HG03159 (cell line): ENCODE results near the gene MYG1.

Source experiments
- ATAC-seq: cut with Tn5 transposase; IDR thresholded peaks from one replicate; pipeline ENCODE4 v1.9.1; 2021; ENCODE audit warnings: mild to moderate bottlenecking, moderate library complexity; ENCODE audit not compliant: unreplicated experiment

MYG1 gene, protein sequence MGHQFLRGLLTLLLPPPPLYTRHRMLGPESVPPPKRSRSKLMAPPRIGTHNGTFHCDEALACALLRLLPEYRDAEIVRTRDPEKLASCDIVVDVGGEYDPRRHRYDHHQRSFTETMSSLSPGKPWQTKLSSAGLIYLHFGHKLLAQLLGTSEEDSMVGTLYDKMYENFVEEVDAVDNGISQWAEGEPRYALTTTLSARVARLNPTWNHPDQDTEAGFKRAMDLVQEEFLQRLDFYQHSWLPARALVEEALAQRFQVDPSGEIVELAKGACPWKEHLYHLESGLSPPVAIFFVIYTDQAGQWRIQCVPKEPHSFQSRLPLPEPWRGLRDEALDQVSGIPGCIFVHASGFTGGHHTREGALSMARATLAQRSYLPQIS

DNA sequence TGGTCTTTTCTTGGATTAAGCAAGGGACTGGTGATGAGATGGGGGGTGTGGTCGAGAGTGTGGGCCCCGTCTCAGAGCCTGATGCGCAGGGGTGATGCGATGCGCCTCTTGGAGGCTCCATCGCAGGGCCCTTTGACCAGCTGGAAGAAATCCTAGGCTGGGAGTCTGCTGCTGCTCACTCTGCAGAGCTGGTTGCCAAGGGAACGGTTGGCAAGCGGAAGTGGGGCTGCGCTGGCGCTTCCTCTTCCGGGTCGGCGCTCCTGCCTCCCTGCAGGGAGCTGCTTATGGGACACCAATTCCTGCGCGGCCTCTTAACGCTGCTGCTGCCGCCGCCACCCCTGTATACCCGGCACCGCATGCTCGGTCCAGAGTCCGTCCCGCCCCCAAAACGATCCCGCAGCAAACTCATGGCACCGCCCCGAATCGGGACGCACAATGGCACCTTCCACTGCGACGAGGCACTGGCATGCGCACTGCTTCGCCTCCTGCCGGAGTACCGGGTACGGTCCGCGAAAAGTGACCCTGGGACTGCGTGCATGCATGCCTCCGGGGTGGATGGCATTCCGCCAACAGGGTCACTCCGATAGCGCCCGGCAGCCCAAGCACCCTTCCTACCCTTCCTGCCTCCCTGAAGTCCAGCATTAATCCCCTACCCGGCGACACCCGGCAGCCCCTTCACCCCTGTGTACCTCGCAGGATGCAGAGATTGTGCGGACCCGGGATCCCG is at the start of gene MYG1:
TSS of gene MYG1 (plus strand) at position 242 of the 727 bp plus-strand sequence. CDS start at position 285, 43 bp downstream.
- peak; percentile 60 for ATAC-seq

DNA sequence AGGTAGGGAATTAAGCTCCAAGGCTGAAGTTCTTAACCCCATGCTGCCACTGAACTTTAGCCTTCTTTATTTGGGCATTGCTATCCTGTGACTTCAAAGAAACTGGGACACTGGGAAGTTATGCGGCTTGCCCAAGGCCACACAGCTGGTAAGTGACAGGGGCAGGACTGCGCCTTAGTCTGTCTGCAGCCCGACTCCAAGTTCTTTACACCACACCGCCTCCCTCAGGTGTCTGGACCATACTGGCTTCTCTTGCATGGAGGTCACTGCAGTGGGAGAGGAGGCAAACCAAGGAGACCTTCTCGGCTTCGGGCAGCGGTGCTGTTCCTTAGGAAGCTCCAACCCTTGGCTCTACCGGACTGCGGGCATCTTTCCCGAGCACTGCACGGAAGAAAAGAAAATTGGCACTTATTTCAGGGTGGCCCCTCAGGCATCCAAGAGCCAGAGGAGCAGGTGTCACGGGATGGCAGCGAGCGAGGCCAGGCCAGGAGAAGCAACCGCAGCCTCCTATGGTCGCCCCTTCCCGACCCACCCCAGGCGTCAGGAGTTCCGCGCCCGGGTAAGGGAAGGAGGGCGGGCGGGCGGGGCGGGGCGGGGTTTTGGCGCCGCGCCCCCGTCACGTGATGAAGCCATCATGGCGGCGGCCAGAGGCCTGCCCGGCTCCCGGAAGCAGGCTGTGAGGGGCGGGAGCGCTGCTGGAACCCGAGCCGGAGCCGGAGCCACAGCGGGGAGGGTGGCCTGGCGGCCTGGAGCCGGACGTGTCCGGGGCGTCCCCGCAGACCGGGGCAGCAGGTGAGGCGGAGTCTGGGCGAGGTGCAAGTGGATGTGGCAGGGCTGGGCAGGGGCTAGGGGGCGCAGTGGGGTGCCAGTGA is 47.8 kb upstream of the MYG1 start:
- ATAC-seq, result peak; percentile 71

DNA sequence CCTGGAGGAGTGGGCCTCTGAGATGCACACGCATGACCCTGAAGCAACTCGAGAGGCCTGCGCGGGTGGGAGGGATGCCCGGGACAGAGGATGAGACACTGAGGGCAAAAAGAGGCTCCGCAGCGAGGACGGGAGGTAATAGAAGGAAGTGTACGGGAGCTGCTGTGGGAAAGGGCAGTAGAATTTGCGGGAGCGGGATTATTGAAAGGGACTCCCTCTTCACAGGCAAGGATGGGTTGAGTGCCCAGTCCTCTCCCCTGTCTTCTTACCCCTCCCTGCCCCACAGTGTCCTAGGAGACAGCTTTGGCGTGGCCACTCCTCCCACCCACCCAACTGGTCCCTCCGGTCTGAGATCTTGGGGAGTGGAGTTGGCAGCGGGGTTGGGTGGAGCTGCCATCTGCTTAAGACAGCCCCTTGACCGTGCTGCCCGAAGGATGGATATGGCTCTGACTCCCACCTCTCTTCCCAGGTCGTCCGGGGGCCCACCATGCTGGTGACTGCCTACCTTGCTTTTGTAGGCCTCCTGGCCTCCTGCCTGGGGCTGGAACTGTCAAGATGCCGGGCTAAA is 47.1 kb upstream of the MYG1 start:
- no peak for ATAC-seq

DNA sequence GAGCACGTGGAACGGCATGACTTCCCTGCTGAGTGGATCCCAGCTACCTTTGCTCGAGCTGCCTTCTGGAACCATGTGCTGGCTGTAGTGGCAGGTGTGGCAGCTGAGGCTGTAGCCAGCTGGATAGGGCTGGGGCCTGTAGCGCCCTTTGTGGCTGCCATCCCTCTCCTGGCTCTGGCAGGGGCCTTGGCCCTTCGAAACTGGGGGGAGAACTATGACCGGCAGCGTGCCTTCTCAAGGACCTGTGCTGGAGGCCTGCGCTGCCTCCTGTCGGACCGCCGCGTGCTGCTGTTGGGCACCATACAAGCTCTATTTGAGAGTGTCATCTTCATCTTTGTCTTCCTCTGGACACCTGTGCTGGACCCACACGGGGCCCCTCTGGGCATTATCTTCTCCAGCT is 46.2 kb upstream of the MYG1 start:
- ATAC-seq, result no peak

DNA sequence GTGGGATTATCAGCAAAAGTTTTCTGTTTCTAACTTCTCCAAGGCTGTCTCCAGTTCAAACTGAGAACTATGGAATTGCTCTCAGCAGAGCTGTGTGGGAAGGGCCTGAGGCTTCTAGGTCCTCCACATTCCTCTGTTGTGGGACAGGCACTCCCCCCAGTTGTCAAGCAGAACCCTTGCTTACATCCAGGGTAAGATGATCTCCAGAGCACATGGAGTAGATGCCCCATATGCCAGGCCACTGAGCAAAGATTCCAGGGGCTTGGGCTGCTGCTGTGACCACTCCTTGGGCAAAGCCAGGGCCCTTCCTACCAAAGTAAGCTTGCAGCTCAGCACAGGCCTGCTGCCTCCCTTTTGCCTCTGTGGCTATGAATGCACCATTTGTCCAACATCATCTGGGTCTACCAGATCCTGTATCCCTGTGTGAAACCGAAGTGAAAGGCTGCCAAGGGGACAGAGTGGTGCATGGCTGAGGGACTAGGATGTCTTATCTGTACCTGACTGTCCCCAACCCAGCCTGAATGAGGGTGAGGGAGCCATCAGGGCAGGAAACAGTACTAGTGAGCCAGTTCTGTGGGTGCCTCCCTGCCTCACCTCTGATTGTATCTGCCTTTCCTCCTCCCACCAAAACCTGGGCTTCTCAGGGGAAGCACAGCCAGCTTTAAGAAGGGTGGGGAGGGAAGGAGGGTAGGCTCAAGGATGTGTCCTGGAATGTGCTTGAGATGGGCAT is 44.5 kb upstream of the MYG1 start:
- no peak for ATAC-seq

DNA sequence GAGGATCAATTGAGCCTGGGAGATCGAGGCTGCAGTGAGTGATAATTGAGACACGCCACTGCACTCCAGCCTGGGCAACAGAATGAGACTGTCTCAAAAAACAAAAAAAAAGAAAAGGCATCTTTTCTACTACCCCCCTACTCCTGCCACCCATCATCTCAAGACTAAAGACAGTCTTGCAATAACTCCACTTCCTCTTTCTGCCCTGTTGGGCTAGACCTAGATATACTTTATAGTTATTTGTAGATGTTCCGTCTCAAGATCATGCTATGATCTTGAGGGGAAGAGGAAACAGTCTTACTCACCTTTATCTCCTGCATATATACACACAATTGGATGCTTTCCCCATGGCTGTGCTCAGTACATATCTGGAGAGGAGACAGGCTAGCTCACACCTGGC is 43.5 kb upstream of the MYG1 start:
- ATAC-seq, result no peak

DNA sequence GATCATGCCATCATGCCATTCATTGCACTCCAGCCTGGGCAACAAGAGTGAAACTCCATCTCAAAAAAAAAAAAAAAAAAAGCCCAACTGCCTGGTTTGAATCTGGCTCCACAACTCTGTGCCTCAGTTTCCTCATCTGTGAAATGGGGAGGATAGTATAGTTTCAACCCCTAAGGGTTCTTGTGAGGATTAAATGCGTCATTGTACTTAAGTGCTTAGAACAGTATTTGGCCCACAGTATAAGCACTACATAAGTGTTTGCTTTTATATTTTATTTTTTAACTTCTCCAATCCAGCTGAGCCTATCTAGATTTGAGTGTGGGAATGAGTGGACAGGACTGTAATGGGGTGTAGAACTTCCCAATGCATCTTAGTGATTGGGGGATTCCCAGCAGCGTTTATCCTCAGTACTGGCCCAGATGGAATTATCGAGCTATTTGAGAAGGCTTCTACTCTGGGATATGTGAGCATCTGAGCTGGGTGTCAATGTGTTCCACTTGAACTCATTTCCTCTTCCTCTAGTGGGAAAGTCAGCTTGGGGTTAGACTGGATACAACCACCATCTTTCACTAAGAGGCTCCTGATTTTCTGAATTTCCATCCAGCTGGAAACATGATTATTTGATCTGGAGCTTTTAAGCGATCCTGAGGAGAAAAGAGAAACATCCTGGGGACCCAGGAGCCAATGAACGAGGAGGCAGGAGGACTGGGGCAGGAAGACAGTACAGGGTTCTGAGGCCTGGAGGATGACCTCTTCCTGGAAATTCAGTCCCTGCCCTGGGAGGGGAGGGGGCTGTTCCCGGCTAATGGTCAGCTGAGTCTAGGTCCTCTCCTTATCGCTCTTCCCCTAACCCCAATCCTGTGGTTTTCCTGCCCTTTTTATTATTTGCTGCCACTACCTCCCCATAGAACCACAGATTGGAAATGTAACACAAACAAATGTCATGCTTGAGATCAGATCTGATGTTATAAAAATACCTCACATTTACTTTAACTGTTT is 40.7 kb upstream of the MYG1 start:
- ATAC-seq, result no peak

DNA sequence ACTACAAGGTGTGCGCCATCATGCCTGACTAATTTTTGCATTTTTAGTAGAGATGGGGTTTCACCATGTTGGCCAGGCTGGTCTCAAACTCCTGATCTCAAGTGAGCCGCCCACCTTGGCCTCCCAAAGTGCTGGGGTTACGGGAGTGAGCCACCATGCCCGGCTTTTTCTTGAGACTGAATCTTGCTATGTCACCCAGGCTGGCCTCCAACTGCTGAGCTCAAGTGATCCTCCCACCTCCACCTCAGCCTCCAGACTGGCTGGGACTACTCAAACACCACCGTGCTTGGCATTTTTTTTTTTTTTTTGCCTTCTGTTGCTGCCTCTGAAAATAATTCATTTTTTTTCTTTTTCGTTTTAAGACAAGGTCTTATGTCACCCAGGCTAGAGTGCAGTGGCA is 39.6 kb upstream of the MYG1 start:
- ATAC-seq, result no peak

DNA sequence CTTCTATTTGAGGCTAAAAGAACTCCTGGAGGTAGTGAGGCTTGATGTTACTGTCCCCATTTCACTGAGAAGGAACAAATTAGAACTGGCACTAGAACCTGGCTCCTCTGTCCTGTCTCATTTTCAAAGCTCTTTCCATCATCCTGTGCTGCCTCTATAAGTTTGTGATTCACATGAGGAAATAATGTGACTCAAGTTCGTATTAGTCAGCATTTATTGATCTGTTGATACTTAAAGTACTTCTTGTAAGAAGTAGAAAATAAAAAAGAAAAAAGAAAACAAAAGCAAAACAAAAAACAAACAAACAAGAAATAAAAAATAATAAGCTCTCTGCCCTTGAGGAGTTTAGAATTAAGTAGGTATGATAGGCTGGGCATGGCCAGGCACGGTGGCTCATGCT is 33.7 kb upstream of the MYG1 start:
- no peak for ATAC-seq

DNA sequence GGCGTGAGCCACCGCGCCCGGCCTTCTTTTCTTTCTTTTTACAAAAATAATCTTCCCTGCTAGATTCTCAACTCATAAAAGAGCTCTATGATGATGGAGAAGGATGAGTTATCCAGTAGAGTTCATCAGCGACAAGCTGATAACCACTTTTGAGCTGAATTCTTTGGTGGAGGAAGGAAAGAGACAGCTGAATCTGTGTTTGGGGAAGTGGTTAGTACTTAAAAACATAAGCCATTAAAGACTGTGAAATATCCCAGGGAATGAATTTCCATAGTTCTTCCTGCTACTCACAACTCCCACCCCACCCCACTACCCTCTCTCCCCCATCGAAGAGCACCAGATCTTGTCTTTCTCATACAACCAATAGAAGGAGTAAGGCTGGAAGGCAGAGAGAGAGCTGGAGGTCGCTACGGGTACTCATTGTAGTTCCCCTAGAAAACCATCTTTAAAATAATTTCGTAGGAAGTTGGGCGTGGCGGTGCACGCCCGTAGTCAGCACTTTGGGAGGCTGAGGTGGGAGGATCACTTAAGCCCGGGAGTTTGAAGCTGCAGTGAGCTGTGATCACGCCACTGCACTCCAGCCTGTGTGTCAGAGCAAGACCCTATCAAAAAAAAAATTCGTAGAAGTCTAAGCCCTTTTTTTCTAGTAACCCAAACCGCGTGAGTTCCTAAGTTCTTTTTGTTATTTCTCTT is 32.0 kb upstream of the MYG1 start:
- ATAC-seq, result no peak

DNA sequence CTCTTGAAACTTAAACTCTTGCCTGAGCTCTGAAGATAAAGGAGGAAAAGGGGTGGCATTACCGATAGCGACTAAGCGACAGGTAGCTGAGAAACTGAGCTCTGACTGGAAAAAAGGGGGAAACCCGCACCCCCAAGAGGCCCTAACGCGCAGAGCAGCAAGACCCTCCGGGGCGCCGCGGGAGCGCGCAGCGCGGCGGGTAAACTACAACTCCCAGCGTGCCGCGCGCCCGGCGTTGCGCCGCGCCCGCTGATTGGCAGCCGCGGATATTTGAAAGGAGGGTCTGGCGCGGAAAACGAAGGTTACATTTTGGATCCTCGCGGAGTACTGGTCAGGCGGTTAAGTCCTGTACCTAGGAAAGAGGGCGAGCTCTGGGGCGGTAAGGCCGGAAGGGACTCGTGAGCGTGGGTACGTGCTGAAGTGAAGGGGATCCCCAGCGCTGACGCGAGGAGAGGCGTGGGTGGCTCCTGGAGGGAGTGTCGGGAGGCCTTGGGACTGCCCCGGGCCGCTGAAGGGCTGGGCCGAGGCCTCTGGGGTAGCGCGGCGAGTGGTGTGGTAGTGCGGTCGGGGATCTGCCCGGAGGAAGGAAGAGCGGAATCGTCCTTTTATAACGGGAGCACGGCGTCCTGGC is 31.4 kb upstream of the MYG1 start, which contains the start of gene ESPL1:
TSS of gene ESPL1 (plus strand) at position 301 of the 631 bp plus-strand sequence. CDS start 468 bp downstream, outside the sequence.
- peak; percentile 78 for ATAC-seq

DNA sequence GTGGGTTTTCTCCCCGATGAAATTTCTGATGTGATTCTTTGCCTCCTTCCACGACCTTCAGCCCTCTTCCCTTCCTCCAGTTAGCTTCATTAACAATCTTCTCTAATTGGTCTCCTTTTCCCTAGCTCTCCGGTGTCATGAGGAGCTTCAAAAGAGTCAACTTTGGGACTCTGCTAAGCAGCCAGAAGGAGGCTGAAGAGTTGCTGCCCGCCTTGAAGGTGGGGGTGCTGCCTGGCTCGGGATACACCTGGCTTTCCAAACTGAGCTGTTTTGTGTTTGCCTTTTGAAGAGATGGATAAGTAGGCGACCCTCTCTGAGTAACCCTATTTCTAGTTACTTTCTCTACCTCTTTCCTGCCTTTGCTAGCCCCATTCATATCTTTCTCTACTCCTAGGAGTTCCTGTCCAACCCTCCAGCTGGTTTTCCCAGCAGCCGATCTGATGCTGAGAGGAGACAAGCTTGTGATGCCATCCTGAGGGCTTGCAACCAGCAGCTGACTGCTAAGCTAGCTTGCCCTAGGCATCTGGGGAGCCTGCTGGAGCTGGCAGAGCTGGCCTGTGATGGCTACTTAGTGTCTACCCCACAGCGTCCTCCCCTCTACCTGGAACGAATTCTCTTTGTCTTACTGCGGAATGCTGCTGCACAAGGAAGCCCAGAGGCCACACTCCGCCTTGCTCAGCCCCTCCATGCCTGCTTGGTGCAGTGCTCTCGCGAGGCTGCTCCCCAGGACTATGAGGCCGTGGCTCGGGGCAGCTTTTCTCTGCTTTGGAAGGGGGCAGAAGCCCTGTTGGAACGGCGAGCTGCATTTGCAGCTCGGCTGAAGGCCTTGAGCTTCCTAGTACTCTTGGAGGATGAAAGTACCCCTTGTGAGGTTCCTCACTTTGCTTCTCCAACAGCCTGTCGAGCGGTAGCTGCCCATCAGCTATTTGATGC is 30.6 kb upstream of the MYG1 start:
- ATAC-seq, result no peak

DNA sequence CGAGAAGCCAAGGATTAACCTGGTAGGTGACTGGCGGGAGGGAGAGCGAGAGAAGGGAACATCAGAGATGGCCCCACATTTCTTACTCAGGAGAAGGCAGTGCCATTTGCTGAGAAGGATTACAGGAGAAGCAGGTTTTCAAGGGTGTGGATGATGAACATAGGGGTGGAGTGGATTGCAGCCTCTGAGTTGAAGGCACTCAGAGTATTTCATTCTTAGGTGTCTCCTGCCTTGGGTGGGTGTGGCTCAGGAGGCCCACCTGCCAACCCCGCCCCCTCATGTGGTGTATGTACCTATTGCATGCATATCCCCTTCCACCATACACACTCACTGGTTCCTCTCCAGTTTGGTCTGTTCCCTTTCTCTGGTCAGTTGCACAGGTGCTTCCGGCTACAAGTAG is 25.1 kb upstream of the MYG1 start:
- ATAC-seq, result no peak

DNA sequence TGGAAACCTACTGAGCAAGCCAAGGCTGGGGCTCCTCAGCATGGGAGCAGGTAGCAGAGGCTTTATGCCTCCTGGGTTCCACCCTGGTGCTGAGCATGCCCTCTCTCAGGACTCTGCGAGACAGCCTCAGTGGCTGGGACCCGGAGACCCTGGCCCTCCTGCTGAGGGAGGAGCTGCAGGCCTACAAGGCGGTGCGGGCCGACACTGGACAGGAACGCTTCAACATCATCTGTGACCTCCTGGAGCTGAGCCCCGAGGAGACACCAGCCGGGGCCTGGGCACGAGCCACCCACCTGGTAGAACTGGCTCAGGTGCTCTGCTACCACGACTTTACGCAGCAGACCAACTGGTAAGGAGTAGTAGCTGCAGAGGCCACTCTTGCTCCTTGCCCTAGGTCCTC is 23.0 kb upstream of the MYG1 start:
- no peak for ATAC-seq

DNA sequence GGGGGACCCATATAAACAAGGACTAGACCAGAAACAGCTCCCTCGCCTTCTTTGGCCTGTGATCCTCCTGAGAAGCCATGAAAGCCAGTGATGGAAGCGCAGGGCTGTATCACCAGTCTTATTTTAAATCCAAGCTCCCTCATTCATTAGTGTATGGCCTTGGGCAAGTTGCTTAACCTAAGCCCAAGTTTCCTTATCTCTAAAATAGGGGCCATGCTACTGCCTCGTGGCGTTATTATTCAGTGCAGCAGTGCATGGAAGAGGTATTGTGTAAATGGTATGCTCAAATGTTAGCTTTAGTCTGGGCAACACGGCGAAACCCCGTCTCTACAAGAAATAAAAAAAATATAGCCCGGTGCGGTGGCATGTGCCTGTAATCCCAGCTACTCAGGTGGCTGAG is 21.5 kb upstream of the MYG1 start:
- no peak for ATAC-seq

DNA sequence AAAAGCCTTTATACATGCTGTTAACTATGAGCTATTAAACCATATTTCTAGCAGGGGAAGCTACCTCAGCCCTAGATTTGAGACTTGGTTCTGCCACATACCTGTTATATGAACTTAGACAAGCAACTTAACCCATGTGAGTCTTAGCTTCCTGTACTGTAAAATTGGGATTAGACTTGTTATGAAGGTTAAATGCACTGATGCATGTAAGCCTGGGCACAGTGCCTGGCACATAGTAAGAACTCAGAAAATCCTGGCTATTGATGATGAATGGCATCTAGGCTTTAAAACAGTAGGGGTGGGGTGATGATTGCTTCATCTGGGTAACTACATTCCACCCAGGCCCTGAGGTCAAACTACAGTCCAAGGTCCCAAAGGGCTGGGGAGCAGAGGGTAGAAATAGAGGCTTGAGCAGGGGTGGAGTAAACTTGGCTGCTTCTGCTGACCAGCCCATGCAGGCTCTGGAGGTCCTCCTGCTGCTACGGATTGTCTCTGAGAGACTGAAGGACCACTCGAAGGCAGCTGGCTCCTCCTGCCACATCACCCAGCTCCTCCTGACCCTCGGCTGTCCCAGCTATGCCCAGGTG is 20.1 kb upstream of the MYG1 start:
- no peak for ATAC-seq
